Fibroblast of mammary gland (primary cell): ENCODE measurements around the gene TRPV6.

Experiments used
- DNase-seq: peaks from one replicate; pipeline ENCODE4 v3.0.0-alpha.2; 2010; ENCODE audit warnings: low read depth
- H3K4me3 ChIP-seq: 2 replicates; pipeline ENCODE4 v1.5.1; 2011; ENCODE audit warnings: low read depth, mild to moderate bottlenecking, low read length, moderate library complexity; ENCODE audit not compliant: control insufficient read depth
- CTCF ChIP-seq: conservative IDR thresholded peaks from 2 replicates; pipeline ENCODE4 v1.5.1; 2011; ENCODE audit warnings: low read depth, low read length, inconsistent platforms; ENCODE audit not compliant: control insufficient read depth, insufficient read depth

Gene TRPV6

GRCh38 chr7:142886866-142887265, 1.3 kb upstream of the TRPV6 start:
- no peak for DNase-seq
- TF ChIP-seq CTCF: no peak
- H3K4me3 ChIP-seq: no peak overlapping the region

GRCh38 chr7:142884286-142884640, 1.3 kb downstream of the TRPV6 start:
- no peak overlapping the region for H3K4me3 ChIP-seq
- DNase-seq: no peak
- TF ChIP-seq CTCF: no peak

DNA sequence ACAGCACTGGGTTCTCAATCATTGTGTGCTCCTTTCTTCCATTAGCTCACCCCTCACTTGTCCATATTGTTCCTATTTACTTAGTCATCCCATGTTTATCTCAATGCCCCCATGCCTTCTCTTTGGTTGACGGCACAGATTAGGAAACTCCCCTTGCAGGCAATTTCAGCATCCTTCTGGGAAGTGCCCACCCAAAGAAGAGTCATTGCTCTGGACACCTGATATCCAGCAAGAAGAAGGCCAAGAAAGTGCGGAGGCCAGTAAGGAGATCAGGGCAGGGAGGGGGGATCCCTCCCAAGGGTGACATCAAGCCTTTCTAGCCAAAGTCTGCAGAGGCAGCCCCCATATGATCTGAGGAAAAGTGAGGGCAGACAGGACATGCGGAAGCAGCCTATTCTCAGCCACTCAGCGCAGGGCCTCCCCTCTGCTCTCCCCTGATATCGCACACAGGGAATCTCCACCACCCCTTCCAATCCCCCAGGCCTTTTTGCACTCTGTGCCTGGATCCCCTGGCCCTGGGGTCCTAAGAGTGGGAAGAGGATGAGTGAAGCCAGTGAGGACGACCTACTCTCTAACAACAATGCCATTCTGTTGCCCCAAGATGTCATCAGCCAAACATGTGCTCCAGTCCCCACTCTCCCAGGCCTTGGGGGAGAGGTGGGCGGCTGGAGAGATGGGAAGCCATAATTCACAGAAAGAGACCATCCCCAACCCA, 1.8 kb downstream of the TRPV6 start:
- no peak overlapping the region for H3K4me3 ChIP-seq
- no peak for TF ChIP-seq CTCF
- DNase-seq: no peak

- TF ChIP-seq CTCF: no peak
- no peak overlapping the region for H3K4me3 ChIP-seq
- DNase-seq: no peak
Observed at GRCh38 chr7:142883145-142883544, 2.4 kb downstream of the TRPV6 start.

- no peak for TF ChIP-seq CTCF
- no peak overlapping the region for H3K4me3 ChIP-seq
- DNase-seq: no peak
Observed at GRCh38 chr7:142882338-142882678, 3.2 kb downstream of the TRPV6 start.

DNA sequence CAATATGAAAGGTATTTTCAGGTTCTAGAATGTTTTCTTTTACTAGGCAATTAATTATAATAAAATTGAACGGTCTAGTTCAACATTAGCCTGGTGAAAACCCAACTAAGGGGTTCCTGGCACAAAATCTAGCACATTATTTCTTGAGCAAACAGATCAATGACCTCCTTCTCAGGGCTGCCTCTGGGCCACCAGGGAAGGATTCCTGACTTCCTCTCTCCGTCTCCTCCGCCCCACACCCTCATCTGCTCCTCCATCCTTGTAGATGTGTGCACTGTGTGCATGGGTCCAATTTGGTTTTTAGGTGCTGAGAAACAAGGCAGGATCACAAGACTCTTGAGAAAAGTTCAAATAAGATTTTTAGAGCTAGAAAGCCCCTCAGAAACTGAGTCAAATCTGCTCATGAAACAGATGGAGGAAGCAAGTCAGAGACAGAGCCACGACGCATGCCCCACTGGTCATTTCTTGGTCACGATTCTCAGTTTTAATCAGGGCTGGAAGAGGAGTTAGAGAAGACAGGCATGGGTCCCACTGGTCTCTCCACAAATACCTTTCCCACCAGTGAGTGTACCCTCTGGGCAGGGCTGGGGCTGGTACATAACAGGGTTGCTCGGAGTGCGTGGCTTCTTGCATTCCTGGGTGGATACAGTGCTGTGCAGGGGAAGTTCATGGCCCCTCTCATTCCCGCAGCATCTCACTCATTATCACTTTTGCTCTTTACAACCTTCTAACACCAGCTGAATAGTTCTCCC, 3.8 kb downstream of the TRPV6 start:
- H3K4me3 ChIP-seq: no peak overlapping the region
- TF ChIP-seq CTCF: no peak
- DNase-seq: no peak
